BE2C (cell line): ENCODE results near the gene SQOR.

Experiments used
- DNase-seq: peaks from one replicate; pipeline ENCODE4 v3.0.0-alpha.2; 2020
- H3K27me3 ChIP-seq: fragments of 250-450 bp; sonication (Bioruptor Pico); 2 replicates; pipeline ENCODE4 v1.5.1; 2020; ENCODE audit warnings: mild to moderate bottlenecking
- H3K36me3 ChIP-seq: fragments of 250-450 bp; sonication (Bioruptor Pico); 2 replicates; pipeline ENCODE4 v1.5.1; 2020; ENCODE audit warnings: mild to moderate bottlenecking
- H3K4me1 ChIP-seq: fragments of 250-450 bp; sonication (Bioruptor Pico); 2 replicates; pipeline ENCODE4 v1.5.1; 2020
- H3K4me3 ChIP-seq: 2 replicates; pipeline ENCODE4 v1.5.1; 2011; ENCODE audit warnings: low read depth, low read length
- H3K9me3 ChIP-seq: fragments of 250-450 bp; sonication (Bioruptor Pico); 2 replicates; pipeline ENCODE4 v1.5.1; 2020
- TF ChIP-seq, protein P1 (sequence below): IDR thresholded peaks from 2 replicates; pipeline ENCODE4 v1.5.1; 2012; ENCODE audit warnings: mild to moderate bottlenecking, low read depth, low read length

The SQOR gene

DNA sequence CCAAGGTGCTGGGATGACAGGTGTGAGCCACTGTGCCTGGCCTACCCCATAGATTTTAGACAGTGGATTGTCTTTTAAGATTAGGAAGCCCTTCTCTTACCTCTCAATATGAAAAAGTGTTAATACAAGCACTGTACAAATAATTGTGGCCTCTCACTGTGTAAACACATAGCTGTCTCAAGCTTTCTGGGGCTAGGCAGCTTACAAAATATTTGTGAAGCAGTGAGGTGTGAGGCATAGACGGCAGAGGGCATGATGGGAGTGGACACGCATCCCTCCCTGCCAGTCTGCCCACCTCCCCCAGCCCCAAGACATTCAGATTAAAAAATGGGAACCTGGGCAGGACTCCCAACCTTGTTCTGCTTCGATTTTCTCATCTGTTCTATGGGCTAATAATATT lies 34.6 kb downstream of the SQOR start:
- Histone ChIP-seq H3K27me3 (no peaks in the 10 kb centered on the region), H3K36me3 (no peaks in the 10 kb centered on the region), H3K9me3 (no peaks in the 10 kb centered on the region), H3K4me3 (no peak overlapping the region), H3K4me1 (no peaks in the 10 kb centered on the region)
- TF ChIP-seq, protein P1, sequence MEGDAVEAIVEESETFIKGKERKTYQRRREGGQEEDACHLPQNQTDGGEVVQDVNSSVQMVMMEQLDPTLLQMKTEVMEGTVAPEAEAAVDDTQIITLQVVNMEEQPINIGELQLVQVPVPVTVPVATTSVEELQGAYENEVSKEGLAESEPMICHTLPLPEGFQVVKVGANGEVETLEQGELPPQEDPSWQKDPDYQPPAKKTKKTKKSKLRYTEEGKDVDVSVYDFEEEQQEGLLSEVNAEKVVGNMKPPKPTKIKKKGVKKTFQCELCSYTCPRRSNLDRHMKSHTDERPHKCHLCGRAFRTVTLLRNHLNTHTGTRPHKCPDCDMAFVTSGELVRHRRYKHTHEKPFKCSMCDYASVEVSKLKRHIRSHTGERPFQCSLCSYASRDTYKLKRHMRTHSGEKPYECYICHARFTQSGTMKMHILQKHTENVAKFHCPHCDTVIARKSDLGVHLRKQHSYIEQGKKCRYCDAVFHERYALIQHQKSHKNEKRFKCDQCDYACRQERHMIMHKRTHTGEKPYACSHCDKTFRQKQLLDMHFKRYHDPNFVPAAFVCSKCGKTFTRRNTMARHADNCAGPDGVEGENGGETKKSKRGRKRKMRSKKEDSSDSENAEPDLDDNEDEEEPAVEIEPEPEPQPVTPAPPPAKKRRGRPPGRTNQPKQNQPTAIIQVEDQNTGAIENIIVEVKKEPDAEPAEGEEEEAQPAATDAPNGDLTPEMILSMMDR = no peak
- DNase-seq = no peak

DNA sequence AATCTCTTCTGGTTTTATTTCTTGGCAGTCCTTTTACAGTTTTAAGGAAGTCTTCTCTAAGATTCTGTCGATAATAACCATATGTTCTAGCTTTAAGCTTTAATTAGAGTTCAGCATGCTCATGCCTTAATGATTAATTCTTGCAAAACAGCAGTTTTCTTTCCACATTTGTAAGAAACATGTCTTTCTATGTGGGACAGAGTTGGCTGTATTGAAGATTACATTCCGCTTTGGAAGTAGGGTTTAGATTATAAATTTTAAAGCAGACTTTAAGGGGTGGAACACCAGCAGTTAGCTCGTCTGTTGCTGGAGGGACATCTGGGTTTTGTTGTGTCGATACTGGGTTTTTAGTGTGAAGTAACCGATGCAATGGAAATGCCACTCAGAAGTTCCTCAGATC lies 35.3 kb downstream of the SQOR start:
- Histone ChIP-seq H3K27me3 (no peaks in the 10 kb centered on the region), H3K4me3 (no peak overlapping the region), H3K9me3 (no peaks in the 10 kb centered on the region), H3K4me1 (no peaks in the 10 kb centered on the region), H3K36me3 (no peaks in the 10 kb centered on the region)
- TF ChIP-seq, protein P1 = no peak
- no peak for DNase-seq

DNA sequence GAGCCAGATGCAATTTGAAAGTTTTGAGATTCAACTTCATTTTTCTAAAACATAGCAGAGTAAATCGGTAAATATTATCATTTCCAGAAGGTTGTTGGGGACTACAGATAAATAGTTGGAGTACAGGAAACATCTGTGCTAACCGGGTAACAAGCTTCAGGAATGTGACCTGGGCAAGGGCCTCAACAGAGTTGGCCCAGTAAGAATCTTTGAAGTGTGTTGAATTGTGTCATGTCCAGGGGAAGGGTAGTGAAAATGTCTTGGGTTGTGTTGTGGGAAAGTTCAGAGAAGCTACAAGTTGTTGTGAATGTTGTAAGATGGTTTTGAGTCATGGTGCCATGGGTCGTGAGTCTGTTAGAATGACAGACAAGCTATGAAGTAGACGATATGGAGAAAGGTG lies 35.7 kb downstream of the SQOR start:
- no peaks in the 10 kb centered on the region for H3K9me3 ChIP-seq
- no peak overlapping the region for H3K4me3 ChIP-seq
- no peaks in the 10 kb centered on the region for H3K27me3 ChIP-seq
- H3K36me3 ChIP-seq = no peaks in the 10 kb centered on the region
- no peak for DNase-seq
- H3K4me1 ChIP-seq = no peaks in the 10 kb centered on the region
- TF ChIP-seq, protein P1 = no peak

DNA sequence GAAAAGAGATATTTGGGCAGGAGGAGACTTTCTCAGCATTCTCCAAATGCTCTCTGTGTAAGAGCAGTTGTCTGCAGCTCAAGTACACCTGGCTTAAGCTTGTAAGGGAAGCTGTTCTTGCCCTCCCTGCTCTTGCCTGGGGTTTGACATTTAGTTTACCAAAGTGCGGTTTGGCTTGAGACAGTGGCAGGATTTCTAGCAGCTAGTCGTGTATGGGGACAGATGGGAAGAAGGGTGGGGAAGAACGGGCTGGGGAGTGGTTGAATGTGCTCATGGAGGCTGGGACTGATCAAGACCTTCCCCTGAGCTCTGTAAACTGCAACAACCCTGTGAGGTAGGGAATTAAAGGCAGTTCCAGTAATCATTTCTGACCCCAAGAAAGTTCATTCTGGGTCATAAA lies 39.8 kb downstream of the SQOR start:
- Histone ChIP-seq H3K9me3 (no peaks in the 10 kb centered on the region), H3K27me3 (no peaks in the 10 kb centered on the region; the same call in 1 of the 2 replicates), H3K4me1 (no peaks in the 10 kb centered on the region), H3K4me3 (no peak overlapping the region), H3K36me3 (no peaks in the 10 kb centered on the region)
- DNase-seq = no peak
- TF ChIP-seq, protein P1 = no peak

DNA sequence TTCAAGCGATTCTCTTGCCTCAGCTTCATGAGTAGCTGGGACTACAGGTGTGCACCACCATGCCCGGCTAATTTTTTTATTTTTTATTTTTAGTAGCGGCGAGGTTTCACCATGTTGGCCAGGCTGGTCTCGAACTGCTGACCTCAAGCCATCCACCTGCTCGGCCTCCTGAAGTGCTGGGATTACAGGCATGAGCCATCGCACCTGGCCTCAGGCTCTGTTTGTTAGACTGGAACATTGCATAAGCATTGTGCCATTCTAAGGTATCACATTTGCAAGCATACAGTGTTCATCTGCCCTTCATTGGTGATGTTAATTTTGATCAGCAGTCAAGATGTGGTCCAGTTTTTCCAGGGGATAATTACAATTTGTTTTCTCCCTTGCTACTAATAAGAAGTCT lies 43.0 kb downstream of the SQOR start:
- TF ChIP-seq, protein P1 = no peak
- Histone ChIP-seq H3K27me3 (no peaks in the 10 kb centered on the region; the same call in 1 of the 2 replicates), H3K4me1 (no peaks in the 10 kb centered on the region), H3K9me3 (no peaks in the 10 kb centered on the region), H3K36me3 (no peaks in the 10 kb centered on the region), H3K4me3 (no peak overlapping the region)
- no peak for DNase-seq

DNA sequence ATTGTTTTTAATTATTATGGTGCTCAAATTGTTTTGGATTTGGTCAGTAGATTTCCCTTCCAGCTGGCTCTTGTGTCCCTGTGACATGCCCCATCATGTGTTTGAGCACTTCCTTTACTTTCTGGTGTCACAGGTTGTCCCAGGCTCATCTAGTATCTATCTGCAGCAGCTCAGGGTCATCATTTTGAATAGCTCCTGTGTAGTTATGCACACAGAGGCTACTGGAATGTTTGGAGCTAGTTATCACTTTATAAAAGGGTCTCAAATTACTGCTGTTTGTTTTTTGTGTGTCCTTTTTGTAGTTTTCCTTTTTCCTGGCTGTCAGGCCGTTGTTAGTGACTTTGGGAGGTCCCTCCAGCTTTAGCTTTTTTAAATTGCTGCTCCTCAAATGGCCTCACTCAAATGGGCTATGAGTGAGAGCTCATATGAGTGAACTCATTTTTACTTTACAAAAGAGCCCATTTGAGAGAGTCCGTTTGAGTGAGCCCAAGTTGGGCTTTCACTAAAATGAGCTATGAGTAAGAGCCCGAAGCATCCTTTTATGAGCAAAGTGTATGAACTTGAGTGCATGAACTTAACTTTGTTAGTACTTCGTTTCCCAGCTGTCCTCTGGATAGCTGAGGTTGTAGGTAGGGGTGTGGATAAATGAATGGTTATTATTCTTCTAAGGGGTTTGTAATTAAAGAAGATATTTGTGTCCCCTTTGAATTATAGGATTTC lies 43.8 kb downstream of the SQOR start:
- Histone ChIP-seq H3K4me1 (no peaks in the 10 kb centered on the region), H3K9me3 (no peaks in the 10 kb centered on the region), H3K27me3 (no peaks in the 10 kb centered on the region; the same call in 1 of the 2 replicates), H3K36me3 (no peaks in the 10 kb centered on the region), H3K4me3 (no peak overlapping the region)
- TF ChIP-seq, protein P1 = no peak
- DNase-seq = no peak
